ENCODE results near the gene GSTM3.

GSTM3 gene

GRCh38 chr1:109761227-109762038 lies 20.6 kb upstream of the GSTM3 start:
- no peak overlapping the region for H3K4me3 ChIP-seq (ENCODE audit: low read depth, low read length)
- DNase-seq, result no peak
- in situ Hi-C loops (cut with HindIII; ENCODE audit: low pct_ligation_motif_present, low sequenced_read_pairs), result loop anchor here (10.0 kb wide), 1 partner anchor 107 kb away; the partner anchor contains the start of gene GSTM4
- H3K27me3 ChIP-seq (replicated peaks), result no peaks in the 10 kb centered on the region
- no peak for TF ChIP-seq CTCF (IDR thresholded peaks at IDR 0.05; ENCODE audit: low read depth, low read length, missing control alignments)
- no peaks in the 10 kb centered on the region for H3K36me3 ChIP-seq (replicated peaks)
- H3K27ac ChIP-seq, result no peak overlapping the region

- TF ChIP-seq CTCF (IDR thresholded peaks at IDR 0.05; ENCODE audit: low read depth, low read length, missing control alignments), result no peak
Observed at GRCh38 chr1:109760581-109761226, 19.9 kb upstream of the GSTM3 start.

GRCh38 chr1:109759513-109760334 lies 18.9 kb upstream of the GSTM3 start:
- Histone ChIP-seq H3K4me3 (ENCODE audit: low read depth, low read length) (no peak overlapping the region), H3K27me3 (replicated peaks) (no peaks in the 10 kb centered on the region), H3K36me3 (replicated peaks) (no peaks in the 10 kb centered on the region), H3K27ac (no peak overlapping the region)
- in situ Hi-C loops (cut with HindIII; ENCODE audit: low pct_ligation_motif_present, low sequenced_read_pairs), result loop anchor here (10.0 kb wide), 1 partner anchor 105 kb away; the partner anchor contains the start of gene GSTM4
- DNase-seq, result no peak
- TF ChIP-seq CTCF (IDR thresholded peaks at IDR 0.05; ENCODE audit: low read depth, low read length, missing control alignments), result no peak

More at GRCh38 chr1:109760581-109761226, 19.9 kb upstream of the GSTM3 start:
- H3K36me3 ChIP-seq (replicated peaks), result no peaks in the 10 kb centered on the region
- H3K4me3 ChIP-seq (ENCODE audit: low read depth, low read length), result no peak overlapping the region
- no peak for DNase-seq
- H3K27me3 ChIP-seq (replicated peaks), result no peaks in the 10 kb centered on the region
- in situ Hi-C loops (cut with HindIII; ENCODE audit: low pct_ligation_motif_present, low sequenced_read_pairs), result loop anchor here (10.0 kb wide), 1 partner anchor 106 kb away; the partner anchor contains the start of gene GSTM4
- no peak overlapping the region for H3K27ac ChIP-seq

- Histone ChIP-seq H3K27me3 (replicated peaks) (no peaks in the 10 kb centered on the region), H3K27ac (no peak overlapping the region), H3K4me3 (ENCODE audit: low read depth, low read length) (no peak overlapping the region), H3K36me3 (replicated peaks) (no peaks in the 10 kb centered on the region)
- in situ Hi-C loops (cut with HindIII; ENCODE audit: low pct_ligation_motif_present, low sequenced_read_pairs), result no loop called here
- DNase-seq, result no peak
- no peak for TF ChIP-seq CTCF (IDR thresholded peaks at IDR 0.05; ENCODE audit: low read depth, low read length, missing control alignments)
Observed at GRCh38 chr1:109757936-109758786, 17.3 kb upstream of the GSTM3 start.

All from brain microvascular endothelial cell (primary cell).